CD4-positive, alpha-beta T cell treated with Interleukin-6 at 100 ng/mL for 8 hours (primary cell): ENCODE results near the gene GP1BA.
A peak's percentile ranks its signal among the peaks of the same experiment; 100 is the strongest.
"Not testable (repeated sequence)": the region's sequence is repeated elsewhere in the genome, so short reads cannot be mapped to it uniquely, and the experiment has no call there.

Experiments
- DNase-seq: peaks from one replicate; pipeline ENCODE4 v3.0.0-alpha.2; 2020; ENCODE audit warnings: mixed read lengths, low spot score

The GP1BA gene

GRCh38 chr17:4901648-4902344 lies 30.3 kb upstream of the GP1BA start:
- DNase-seq = no peak

GRCh38 chr17:4902540-4902939 lies 29.5 kb upstream of the GP1BA start:
- DNase-seq = no peak

- peak; percentile 82 for DNase-seq
Measured at GRCh38 chr17:4903051-4903818, 28.8 kb upstream of the GP1BA start, which contains the start of gene CHRNE. Gene CHRNE, minus strand, starts transcription at chr17:4903098. Its CDS starts 35 bp downstream, at chr17:4903063.

DNA sequence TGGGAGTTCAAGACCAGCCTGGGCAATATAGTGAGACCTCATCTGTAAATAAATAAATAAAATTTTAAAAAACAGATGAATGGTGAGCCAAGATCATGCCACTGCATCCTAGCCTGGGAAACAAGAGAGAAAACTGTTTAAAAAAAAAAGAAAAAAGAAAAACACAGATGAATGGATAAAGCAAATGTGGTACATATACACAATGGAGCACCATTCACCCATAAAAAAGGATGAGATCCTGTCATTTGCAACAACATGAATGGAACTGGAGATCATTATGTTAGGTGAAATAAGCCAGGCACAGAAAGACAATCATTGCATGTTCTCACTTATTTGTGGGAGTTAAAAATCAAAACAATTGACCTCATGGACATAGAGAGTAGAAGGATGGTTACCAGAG lies 25.4 kb upstream of the GP1BA start:
- not testable (repeated sequence) for DNase-seq

GRCh38 chr17:4908301-4908700 lies 23.8 kb upstream of the GP1BA start:
- no peak for DNase-seq

DNA sequence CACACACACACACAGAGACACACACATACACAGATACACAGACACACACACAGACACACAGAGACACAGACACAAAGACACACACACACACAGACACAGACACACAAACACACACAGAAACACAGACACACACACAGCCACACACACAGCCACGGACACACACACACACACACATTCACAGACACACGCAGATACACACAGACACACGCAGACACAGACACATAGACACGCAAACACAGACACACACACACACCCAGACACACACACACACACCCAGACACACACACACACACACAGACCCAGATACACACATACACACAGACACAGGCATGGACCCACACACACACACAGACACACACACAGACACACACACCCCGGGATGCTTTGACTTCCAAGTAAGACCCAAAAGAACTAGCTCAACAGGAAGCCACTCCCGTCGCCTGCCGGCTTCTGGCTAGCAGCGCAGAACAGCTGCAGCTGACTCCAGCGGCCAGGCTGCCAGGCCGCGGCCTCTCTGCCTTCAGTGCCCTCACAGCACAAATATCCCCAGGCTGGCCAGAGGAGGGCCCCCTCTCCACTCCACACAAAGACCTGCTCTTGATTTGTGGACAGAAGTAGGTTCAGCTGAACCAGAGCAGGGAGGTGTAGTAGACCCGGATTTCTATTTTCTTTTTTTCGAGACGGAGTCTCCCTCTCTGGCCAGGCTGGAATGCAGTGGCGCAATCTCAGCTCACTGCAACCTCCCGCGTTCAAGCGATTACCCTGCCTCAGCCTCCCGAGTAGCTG lies 23.2 kb upstream of the GP1BA start:
- DNase-seq = peak; percentile 79

DNA sequence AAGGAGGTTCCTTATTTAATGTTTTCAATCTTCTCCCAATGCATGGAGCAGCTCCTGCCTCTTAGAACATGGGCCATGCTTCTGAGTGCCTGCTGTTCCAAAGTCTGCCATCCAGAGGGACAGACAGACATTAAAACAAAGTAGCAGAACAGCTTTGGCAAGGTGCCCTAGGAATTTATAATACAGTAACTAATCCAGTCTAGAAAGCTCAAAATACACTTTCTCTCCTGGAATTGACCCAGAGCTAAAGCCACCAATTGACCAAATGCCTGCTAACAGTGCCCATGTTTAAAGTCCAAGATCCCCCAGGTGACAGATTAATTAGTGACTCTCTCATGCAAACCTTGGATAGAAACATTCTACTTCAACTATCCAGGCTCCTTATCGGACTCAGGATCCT lies 18.1 kb upstream of the GP1BA start:
- DNase-seq = no peak

GRCh38 chr17:4914551-4914950 lies 17.5 kb upstream of the GP1BA start:
- DNase-seq = not testable (repeated sequence)

- no peak for DNase-seq
Measured at GRCh38 chr17:4919511-4920047, 12.5 kb upstream of the GP1BA start.

DNA sequence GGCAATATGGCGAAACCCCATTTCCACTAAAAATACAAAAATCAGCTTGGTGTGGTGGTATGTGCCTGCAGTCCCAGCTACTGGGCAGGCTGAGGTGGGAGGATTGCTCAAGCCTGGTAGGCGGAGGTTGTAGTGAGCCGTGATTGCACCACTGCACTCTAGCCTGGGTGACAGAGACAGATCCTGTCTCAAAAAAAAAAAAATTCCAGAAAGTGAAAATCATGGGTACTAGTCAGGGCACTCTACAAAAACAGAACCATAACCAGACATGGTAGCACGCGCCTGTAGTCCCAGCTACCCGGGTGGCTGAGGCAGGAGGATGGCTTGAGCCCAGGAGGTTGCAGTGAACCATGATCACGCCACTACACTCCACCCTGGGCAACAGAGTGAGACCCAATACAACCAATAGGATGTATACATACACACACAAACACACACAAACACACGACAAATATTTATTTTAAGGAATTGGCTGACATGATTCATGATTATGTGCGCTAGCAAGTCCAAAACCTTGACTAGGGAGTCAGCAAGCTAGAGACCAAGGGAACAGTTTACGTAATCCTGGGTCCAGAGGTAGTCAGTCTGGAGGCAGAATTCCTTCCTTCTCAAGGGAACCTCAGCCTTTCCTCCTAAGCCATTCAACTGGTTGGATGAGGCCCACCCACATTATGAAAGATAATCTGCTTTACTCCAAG lies 11.6 kb upstream of the GP1BA start:
- DNase-seq = no peak

DNA sequence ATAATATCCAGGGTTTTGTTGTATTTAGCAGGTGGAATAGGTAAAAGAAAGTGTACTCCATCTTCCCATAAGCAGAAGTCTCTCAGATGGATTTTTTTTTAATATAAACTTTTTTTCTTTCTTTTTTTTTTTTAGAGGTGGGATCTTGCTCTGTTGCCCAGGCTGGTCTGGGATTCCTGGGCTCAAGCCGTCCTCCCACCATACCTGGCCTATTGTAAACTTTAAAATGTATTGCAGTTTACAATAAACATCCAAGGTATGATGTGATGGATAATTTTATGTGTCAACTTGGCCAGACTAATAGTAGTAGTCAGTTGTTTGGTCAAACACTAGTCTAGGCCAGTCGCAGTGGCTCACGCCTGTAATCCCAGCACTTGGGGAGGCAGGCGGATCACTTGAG lies 10.8 kb upstream of the GP1BA start:
- no peak for DNase-seq

GRCh38 chr17:4926577-4927335 lies 5.3 kb upstream of the GP1BA start:
- DNase-seq = not testable (repeated sequence)

DNA sequence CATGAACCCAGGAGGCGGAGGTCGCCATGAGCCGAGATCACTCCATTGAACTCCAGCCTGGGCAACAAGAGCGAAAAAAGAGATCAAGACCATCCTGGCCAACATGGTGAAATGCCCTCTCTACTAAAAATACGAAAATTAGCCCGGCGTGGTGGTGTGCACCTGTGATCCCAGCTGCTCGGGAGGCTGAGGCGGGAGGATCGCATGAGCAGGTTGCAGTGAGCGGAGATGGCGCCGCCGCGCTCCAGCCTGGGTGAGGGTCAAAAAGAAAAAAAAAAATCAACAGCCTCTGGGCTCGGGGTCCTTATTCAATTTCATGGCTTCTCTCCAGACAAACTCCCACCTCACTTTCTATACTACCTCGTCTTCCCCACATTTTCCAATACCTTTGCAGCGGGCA lies 3.2 kb upstream of the GP1BA start:
- no peak for DNase-seq

- no peak for DNase-seq
Measured at GRCh38 chr17:4932756-4933155, 679 bp downstream of the GP1BA start.

GRCh38 chr17:4933646-4934045 lies 1.6 kb downstream of the GP1BA start:
- no peak for DNase-seq

DNA sequence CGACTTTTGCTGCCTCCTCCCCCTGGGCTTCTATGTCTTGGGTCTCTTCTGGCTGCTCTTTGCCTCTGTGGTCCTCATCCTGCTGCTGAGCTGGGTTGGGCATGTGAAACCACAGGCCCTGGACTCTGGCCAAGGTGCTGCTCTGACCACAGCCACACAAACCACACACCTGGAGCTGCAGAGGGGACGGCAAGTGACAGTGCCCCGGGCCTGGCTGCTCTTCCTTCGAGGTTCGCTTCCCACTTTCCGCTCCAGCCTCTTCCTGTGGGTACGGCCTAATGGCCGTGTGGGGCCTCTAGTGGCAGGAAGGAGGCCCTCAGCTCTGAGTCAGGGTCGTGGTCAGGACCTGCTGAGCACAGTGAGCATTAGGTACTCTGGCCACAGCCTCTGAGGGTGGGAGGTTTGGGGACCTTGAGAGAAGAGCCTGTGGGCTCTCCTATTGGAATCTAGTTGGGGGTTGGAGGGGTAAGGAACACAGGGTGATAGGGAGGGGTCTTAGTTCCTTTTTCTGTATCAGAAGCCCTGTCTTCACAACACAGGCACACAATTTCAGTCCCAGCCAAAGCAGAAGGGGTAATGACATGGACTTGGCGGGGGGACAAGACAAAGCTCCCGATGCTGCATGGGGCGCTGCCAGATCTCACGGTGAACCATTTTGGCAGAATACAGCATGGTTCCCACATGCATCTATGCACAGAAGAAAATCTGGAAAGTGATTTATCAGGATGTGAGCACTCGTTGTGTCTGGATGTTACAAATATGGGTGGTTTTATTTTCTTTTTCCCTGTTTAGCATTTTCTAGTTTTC lies 2.3 kb downstream of the GP1BA start:
- DNase-seq = no peak

- DNase-seq = no peak
Measured at GRCh38 chr17:4935650-4936049, 3.6 kb downstream of the GP1BA start.

- no peak for DNase-seq
Measured at GRCh38 chr17:4936436-4936835, 4.4 kb downstream of the GP1BA start.

DNA sequence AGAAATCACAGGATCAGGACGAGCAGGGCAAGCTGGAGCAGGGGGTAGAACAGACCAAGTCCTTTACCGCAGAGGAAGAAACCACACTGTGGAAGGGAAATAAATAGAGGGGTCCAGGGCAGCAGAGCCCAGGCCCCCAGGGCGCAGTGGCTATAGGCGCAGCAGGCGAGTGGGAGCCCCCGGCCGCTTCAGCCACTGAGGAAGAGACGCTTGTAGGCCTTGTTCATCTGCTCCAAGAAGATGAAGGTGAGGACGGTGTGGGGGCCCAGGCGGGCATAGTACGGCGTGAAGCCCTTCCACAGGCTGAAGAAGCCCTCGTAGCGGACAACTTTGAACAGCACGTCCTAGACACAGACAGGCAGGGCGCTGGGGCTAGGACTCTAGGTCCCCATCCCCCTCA lies 5.5 kb downstream of the GP1BA start:
- DNase-seq = no peak

DNA sequence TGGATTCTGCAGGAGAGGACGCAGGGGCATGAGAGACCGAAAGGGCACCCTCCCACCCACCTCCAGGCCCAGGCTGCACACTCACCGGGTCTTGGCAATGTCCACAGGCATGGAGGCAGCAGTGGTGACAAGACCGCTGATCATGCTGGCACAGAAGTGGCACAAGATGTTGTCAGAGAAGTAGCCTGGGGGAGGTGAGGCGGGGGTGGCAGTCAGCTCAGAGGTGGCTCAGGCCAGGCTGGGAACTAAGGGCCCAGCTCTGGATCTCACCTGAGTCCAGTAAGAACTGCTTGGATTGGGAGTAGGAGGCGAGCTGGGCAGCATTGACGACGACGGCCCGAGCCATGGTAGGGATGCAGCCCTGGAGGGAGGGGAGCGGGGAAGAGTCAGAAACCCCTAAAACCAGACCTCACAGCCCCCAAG lies 6.0 kb downstream of the GP1BA start:
- no peak for DNase-seq
